ENCODE data around the gene AURKA.

AURKA gene

GRCh38 chr20:56324806-56325205 lies 67.2 kb downstream of the AURKA start:
- Histone ChIP-seq H3K9me3 (ENCODE audit: control insufficient read depth in 1 of 2, low read length in 2 of 2) (no peaks in the 10 kb centered on the region), H3K4me1 (ENCODE audit: control insufficient read depth in 1 of 2, insufficient read depth in 2 of 2, low read length in 2 of 2) (no peaks in the 10 kb centered on the region), H3K27me3 (ENCODE audit: control insufficient read depth in 1 of 2, insufficient read depth in 2 of 2, low read length in 2 of 2) (peaks cover 0 to 3% of the 10 kb centered on the region in 2 donors), H3K4me3 (ENCODE audit: low read depth in 1 of 2, low read length in 2 of 2) (no peak overlapping the region), H3K36me3 (ENCODE audit: control insufficient read depth in 1 of 2, insufficient read depth in 2 of 2, low read length in 2 of 2) (no peaks in the 10 kb centered on the region), H3K9ac (ENCODE audit: low read depth in 1 of 2, low read length in 2 of 2) (no peak overlapping the region), H3K27ac (ENCODE audit: low read depth, low read length) (no peak overlapping the region)

- H3K27me3 ChIP-seq (ENCODE audit: control insufficient read depth in 1 of 2, insufficient read depth in 2 of 2, low read length in 2 of 2) = peaks cover 0 to 3% of the 10 kb centered on the region in 2 donors
- H3K9ac ChIP-seq (ENCODE audit: low read depth in 1 of 2, low read length in 2 of 2) = no peak overlapping the region
- H3K36me3 ChIP-seq (ENCODE audit: control insufficient read depth in 1 of 2, insufficient read depth in 2 of 2, low read length in 2 of 2) = no peaks in the 10 kb centered on the region
- H3K27ac ChIP-seq (ENCODE audit: low read depth, low read length) = no peak overlapping the region
- no peak overlapping the region for H3K4me3 ChIP-seq (ENCODE audit: low read depth in 1 of 2, low read length in 2 of 2)
- H3K9me3 ChIP-seq (ENCODE audit: control insufficient read depth in 1 of 2, low read length in 2 of 2) = no peaks in the 10 kb centered on the region
- H3K4me1 ChIP-seq (ENCODE audit: control insufficient read depth in 1 of 2, insufficient read depth in 2 of 2, low read length in 2 of 2) = no peaks in the 10 kb centered on the region
Observed at GRCh38 chr20:56323656-56324055, 68.4 kb downstream of the AURKA start.

GRCh38 chr20:56323206-56323605 lies 68.8 kb downstream of the AURKA start:
- Histone ChIP-seq H3K9ac (ENCODE audit: low read depth in 1 of 2, low read length in 2 of 2) (no peak overlapping the region), H3K27ac (ENCODE audit: low read depth, low read length) (no peak overlapping the region), H3K27me3 (ENCODE audit: control insufficient read depth in 1 of 2, insufficient read depth in 2 of 2, low read length in 2 of 2) (peaks cover 0 to 3% of the 10 kb centered on the region in 2 donors), H3K4me3 (ENCODE audit: low read depth in 1 of 2, low read length in 2 of 2) (no peak overlapping the region), H3K4me1 (ENCODE audit: control insufficient read depth in 1 of 2, insufficient read depth in 2 of 2, low read length in 2 of 2) (no peaks in the 10 kb centered on the region), H3K9me3 (ENCODE audit: control insufficient read depth in 1 of 2, low read length in 2 of 2) (no peaks in the 10 kb centered on the region), H3K36me3 (ENCODE audit: control insufficient read depth in 1 of 2, insufficient read depth in 2 of 2, low read length in 2 of 2) (no peaks in the 10 kb centered on the region)

- Histone ChIP-seq H3K27ac (ENCODE audit: low read depth, low read length) (no peak overlapping the region), H3K4me3 (ENCODE audit: low read depth in 1 of 2, low read length in 2 of 2) (no peak overlapping the region), H3K9ac (ENCODE audit: low read depth in 1 of 2, low read length in 2 of 2) (no peak overlapping the region), H3K27me3 (ENCODE audit: control insufficient read depth in 1 of 2, insufficient read depth in 2 of 2, low read length in 2 of 2) (peaks cover 0 to 3% of the 10 kb centered on the region in 2 donors), H3K4me1 (ENCODE audit: control insufficient read depth in 1 of 2, insufficient read depth in 2 of 2, low read length in 2 of 2) (no peaks in the 10 kb centered on the region), H3K9me3 (ENCODE audit: control insufficient read depth in 1 of 2, low read length in 2 of 2) (no peaks in the 10 kb centered on the region), H3K36me3 (ENCODE audit: control insufficient read depth in 1 of 2, insufficient read depth in 2 of 2, low read length in 2 of 2) (no peaks in the 10 kb centered on the region)
Observed at GRCh38 chr20:56322681-56323080, 69.3 kb downstream of the AURKA start.

Data from duodenal mucosa (tissue), 2 donors.